ENCODE measurements around the gene AMPD2. TPM values are rescaled to one million over a fixed set of nuclear protein-coding genes. Genes with fewer than 3 reads are reported as not detected.

The AMPD2 gene
- total RNA-seq, 1 experiment from 2014 or later, result 69.9 TPM

- TF ChIP-seq REST (IDR thresholded peaks at IDR 0.05; ENCODE audit: low read depth), result no peak
Measured at GRCh38 chr1:109637446-109637845, 17.8 kb downstream of the AMPD2 start (continued).

DNA sequence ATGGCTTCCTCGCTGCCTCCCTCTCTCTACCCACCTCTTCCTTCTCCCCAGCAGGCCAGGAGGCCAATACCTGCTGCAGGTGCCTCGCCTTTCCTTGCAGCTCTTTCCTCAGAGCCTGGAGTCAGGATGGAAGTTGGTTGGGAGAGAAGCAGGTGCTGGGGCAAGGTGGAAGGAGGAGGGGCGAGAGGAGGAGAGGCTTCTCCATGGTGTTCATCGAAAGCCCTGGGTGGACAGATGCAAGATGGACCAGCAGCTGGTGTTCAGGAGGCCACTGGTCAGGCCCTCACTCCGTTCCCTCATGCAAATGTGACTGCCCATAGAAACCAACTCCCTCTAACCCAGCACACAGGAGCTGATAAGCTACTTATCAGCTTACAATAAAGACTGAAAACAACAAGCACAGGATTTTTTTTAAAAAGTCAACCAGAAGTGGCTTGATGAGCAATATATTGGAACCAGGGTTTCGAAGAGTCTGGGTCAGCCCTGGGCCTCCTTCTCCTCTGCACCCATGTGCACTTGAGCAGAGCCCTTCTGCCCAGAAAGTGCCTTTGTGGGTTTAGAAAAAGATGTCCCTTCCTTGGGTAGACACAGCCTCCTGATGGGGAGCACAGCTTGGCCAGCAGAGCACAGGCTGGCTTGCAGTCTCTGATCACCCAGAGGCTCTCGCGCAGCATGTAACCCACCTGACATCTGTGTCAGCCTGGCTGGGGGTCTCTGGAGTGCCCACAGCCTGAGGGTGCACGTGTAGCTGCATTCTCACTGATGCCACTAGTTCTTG, 19.6 kb downstream of the AMPD2 start:
- Histone ChIP-seq H3K4me2 (ENCODE audit: low read length) (no peak overlapping the region), H3K79me2 (ENCODE audit: insufficient read depth, low read length) (no peaks in the 10 kb centered on the region), H3K9me3 (ENCODE audit: control insufficient read depth in 1 of 2, insufficient read depth in 1 of 2, low read depth in 1 of 2, low read length in 2 of 2) (no peaks in the 10 kb centered on the region), H2AFZ (ENCODE audit: low read depth, low read length, poor library complexity, severe bottlenecking) (no peak overlapping the region), H3K27me3 (ENCODE audit: insufficient read depth, low read length) (no peaks in the 10 kb centered on the region), H3K36me3 (ENCODE audit: control insufficient read depth in 1 of 2, insufficient read depth in 2 of 2, low read length in 2 of 2) (no peaks in the 10 kb centered on the region), H4K20me1 (ENCODE audit: insufficient read depth) (no peaks in the 10 kb centered on the region), H3K9ac (ENCODE audit: low read length) (no peak overlapping the region), H3K9me2 (ENCODE audit: insufficient read depth) (no peaks in the 10 kb centered on the region), H3K27ac (ENCODE audit: low read depth, low read length) (no peak overlapping the region), H3K4me3 (replicated peaks in 1 of 2; ENCODE audit: low read depth in 1 of 2, low read length in 2 of 2) (no peak overlapping the region), H3K4me1 (ENCODE audit: control insufficient read depth in 1 of 2, insufficient read depth in 2 of 2, low read length in 2 of 2) (peaks cover 14 to 29% of the 10 kb centered on the region in 2 experiments)
- intact Hi-C loops (cut with micrococcal nuclease), result no loop called here
- BruUV-seq (replicated peaks), result no TSS peak
- ATAC-seq (no peak), DNase-seq (ENCODE audit: low read depth, low spot score) (no peak)
- ChIA-PET CTCF (interaction anchor here (1.1 to 4.0 kb wide), 19 partner anchors 9 to 467 kb away, joined by 3 to 73 read pairs (median 7); partner anchors contain the start of genes AHCYL1, GNAI3 and GSTM4), POLR2A (interaction anchor here (0.6 to 1.4 kb wide), 3 partner anchors 11 to 136 kb away, joined by 3 to 6 read pairs (median 4); partner anchors contain the start of gene GNAI3), RAD21 (ENCODE audit: low non-redundant PET in 1 of 2, low total read pairs in 2 of 2, uncharacterized antibody in 2 of 2, unreplicated experiment in 2 of 2) (interaction anchor here (0.6 to 2.4 kb wide), 6 partner anchors 8 to 345 kb away, joined by 3 to 11 read pairs (median 6); partner anchors contain the start of gene AHCYL1 (in 1 of the 2))
- no peak for TF ChIP-seq SRF (IDR thresholded peaks at IDR 0.05; ENCODE audit: low read depth)
- TF ChIP-seq EGR1 (IDR thresholded peaks at IDR 0.05; ENCODE audit: low read depth), result no peak
- TF ChIP-seq ATF3 (IDR thresholded peaks at IDR 0.05), result no peak
